ENCODE results near the gene TTLL4. TPM values are rescaled to one million over a fixed set of nuclear protein-coding genes. Genes with fewer than 3 reads are reported as not detected.

The TTLL4 gene
- total and polyA plus RNA-seq, 2 experiments from 2014 or later = 53.5 to 77.8 TPM

DNA sequence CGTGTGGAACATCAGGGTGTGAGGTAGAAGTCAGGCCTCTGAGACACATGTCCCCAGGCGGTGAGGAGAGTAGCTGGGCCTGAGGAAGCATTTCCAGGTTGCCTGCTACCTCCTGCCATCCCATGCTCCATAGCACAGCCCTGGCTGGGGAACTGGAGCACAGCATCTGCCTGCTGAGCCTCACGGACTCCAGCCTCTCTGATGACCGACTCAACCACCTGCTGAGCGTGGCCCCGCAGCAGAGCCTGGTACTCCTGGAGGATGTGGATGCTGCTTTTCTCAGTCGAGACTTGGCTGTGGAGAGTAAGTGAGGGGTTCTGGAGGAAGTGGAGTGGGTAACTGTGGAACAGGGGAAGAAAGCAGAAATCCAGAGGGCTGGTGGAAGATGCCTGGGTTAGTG is 48.3 kb upstream of the TTLL4 start:
- Mint-ChIP-seq H3K4me3 (no peak overlapping the region), H3K9me3 (no peaks in the 10 kb centered on the region), H3K36me3 (ENCODE audit: low read depth) (peaks cover 63% of the 10 kb centered on the region), H3K27ac (no peak overlapping the region), H3K4me1 (peaks cover 8% of the 10 kb centered on the region), H3K27me3 (ENCODE audit: insufficient read depth, low read depth, poor library complexity) (peaks cover 2% of the 10 kb centered on the region)
- Histone ChIP-seq H3K4me3 (no peak overlapping the region), H3F3A (replicated peaks; ENCODE audit: low read depth) (0 out of 2 replicates have a peak, but pooled peaks cover 8% of the 10 kb centered on the region), H3K9me2 (ENCODE audit: insufficient read depth) (no peaks in the 10 kb centered on the region), H3K36me3 (ENCODE audit: insufficient read depth) (peaks cover 24% of the 10 kb centered on the region), H3K27me3 (ENCODE audit: insufficient read depth) (no peaks in the 10 kb centered on the region), H3K4me1 (ENCODE audit: insufficient read depth) (peaks cover 5% of the 10 kb centered on the region), H2AFZ (no peak overlapping the region), H3K4me2 (no peak overlapping the region), H4K20me1 (replicated peaks; ENCODE audit: insufficient read depth) (peaks cover 16% of the 10 kb centered on the region), H3K79me2 (replicated peaks; ENCODE audit: insufficient read depth) (peaks cover 11% of the 10 kb centered on the region), H3K27ac (ENCODE audit: low read depth) (no peak overlapping the region)
- no peak for ATAC-seq
- TF ChIP-seq, protein P1, sequence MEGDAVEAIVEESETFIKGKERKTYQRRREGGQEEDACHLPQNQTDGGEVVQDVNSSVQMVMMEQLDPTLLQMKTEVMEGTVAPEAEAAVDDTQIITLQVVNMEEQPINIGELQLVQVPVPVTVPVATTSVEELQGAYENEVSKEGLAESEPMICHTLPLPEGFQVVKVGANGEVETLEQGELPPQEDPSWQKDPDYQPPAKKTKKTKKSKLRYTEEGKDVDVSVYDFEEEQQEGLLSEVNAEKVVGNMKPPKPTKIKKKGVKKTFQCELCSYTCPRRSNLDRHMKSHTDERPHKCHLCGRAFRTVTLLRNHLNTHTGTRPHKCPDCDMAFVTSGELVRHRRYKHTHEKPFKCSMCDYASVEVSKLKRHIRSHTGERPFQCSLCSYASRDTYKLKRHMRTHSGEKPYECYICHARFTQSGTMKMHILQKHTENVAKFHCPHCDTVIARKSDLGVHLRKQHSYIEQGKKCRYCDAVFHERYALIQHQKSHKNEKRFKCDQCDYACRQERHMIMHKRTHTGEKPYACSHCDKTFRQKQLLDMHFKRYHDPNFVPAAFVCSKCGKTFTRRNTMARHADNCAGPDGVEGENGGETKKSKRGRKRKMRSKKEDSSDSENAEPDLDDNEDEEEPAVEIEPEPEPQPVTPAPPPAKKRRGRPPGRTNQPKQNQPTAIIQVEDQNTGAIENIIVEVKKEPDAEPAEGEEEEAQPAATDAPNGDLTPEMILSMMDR (conservative IDR thresholded peaks at IDR 0.05; ENCODE audit: low read depth in 2 of 2) = no peak
- no peak for TF ChIP-seq JUNB (IDR thresholded peaks at IDR 0.05; ENCODE audit: unreplicated experiment)
- TF ChIP-seq STAT1 (IDR thresholded peaks at IDR 0.05; ENCODE audit: unreplicated experiment) = no peak
- TF ChIP-seq EZH2phosphoT487 (IDR thresholded peaks at IDR 0.05; ENCODE audit: unreplicated experiment) = no peak
- no peak for TF ChIP-seq POLR2AphosphoS5 (IDR thresholded peaks at IDR 0.05; ENCODE audit: low read depth)
- no peak for TF ChIP-seq ZNF331 (CRISPR knock-in tag; IDR thresholded peaks at IDR 0.05; ENCODE audit: low read depth)
- TF ChIP-seq, protein P2, sequence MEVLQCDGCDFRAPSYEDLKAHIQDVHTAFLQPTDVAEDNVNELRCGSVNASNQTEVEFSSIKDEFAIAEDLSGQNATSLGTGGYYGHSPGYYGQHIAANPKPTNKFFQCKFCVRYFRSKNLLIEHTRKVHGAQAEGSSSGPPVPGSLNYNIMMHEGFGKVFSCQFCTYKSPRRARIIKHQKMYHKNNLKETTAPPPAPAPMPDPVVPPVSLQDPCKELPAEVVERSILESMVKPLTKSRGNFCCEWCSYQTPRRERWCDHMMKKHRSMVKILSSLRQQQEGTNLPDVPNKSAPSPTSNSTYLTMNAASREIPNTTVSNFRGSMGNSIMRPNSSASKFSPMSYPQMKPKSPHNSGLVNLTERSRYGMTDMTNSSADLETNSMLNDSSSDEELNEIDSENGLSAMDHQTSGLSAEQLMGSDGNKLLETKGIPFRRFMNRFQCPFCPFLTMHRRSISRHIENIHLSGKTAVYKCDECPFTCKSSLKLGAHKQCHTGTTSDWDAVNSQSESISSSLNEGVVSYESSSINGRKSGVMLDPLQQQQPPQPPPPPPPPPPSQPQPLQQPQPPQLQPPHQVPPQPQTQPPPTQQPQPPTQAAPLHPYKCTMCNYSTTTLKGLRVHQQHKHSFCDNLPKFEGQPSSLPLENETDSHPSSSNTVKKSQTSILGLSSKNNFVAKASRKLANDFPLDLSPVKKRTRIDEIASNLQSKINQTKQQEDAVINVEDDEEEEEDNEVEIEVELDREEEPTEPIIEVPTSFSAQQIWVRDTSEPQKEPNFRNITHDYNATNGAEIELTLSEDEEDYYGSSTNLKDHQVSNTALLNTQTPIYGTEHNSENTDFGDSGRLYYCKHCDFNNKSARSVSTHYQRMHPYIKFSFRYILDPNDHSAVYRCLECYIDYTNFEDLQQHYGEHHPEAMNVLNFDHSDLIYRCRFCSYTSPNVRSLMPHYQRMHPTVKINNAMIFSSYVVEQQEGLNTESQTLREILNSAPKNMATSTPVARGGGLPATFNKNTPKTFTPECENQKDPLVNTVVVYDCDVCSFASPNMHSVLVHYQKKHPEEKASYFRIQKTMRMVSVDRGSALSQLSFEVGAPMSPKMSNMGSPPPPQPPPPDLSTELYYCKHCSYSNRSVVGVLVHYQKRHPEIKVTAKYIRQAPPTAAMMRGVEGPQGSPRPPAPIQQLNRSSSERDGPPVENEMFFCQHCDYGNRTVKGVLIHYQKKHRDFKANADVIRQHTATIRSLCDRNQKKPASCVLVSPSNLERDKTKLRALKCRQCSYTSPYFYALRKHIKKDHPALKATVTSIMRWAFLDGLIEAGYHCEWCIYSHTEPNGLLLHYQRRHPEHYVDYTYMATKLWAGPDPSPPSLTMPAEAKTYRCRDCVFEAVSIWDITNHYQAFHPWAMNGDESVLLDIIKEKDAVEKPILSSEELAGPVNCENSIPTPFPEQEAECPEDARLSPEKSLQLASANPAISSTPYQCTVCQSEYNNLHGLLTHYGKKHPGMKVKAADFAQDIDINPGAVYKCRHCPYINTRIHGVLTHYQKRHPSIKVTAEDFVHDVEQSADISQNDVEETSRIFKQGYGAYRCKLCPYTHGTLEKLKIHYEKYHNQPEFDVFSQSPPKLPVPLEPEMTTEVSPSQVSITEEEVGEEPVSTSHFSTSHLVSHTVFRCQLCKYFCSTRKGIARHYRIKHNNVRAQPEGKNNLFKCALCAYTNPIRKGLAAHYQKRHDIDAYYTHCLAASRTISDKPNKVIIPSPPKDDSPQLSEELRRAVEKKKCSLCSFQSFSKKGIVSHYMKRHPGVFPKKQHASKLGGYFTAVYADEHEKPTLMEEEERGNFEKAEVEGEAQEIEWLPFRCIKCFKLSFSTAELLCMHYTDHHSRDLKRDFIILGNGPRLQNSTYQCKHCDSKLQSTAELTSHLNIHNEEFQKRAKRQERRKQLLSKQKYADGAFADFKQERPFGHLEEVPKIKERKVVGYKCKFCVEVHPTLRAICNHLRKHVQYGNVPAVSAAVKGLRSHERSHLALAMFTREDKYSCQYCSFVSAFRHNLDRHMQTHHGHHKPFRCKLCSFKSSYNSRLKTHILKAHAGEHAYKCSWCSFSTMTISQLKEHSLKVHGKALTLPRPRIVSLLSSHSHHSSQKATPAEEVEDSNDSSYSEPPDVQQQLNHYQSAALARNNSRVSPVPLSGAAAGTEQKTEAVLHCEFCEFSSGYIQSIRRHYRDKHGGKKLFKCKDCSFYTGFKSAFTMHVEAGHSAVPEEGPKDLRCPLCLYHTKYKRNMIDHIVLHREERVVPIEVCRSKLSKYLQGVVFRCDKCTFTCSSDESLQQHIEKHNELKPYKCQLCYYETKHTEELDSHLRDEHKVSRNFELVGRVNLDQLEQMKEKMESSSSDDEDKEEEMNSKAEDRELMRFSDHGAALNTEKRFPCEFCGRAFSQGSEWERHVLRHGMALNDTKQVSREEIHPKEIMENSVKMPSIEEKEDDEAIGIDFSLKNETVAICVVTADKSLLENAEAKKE (CRISPR knock-in tag; IDR thresholded peaks at IDR 0.05) = no peak
- no peak for TF ChIP-seq ZNF114 (CRISPR knock-in tag; IDR thresholded peaks at IDR 0.05)
- no peak for TF ChIP-seq EZH2 (IDR thresholded peaks at IDR 0.05; ENCODE audit: low read depth, unreplicated experiment)
- TF ChIP-seq CREB1 (CRISPR knock-in tag; IDR thresholded peaks at IDR 0.05; ENCODE audit: low read depth) = no peak
- TF ChIP-seq, protein P3, sequence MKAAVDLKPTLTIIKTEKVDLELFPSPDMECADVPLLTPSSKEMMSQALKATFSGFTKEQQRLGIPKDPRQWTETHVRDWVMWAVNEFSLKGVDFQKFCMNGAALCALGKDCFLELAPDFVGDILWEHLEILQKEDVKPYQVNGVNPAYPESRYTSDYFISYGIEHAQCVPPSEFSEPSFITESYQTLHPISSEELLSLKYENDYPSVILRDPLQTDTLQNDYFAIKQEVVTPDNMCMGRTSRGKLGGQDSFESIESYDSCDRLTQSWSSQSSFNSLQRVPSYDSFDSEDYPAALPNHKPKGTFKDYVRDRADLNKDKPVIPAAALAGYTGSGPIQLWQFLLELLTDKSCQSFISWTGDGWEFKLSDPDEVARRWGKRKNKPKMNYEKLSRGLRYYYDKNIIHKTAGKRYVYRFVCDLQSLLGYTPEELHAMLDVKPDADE (IDR thresholded peaks at IDR 0.05) = no peak
- TF ChIP-seq, protein P4, sequence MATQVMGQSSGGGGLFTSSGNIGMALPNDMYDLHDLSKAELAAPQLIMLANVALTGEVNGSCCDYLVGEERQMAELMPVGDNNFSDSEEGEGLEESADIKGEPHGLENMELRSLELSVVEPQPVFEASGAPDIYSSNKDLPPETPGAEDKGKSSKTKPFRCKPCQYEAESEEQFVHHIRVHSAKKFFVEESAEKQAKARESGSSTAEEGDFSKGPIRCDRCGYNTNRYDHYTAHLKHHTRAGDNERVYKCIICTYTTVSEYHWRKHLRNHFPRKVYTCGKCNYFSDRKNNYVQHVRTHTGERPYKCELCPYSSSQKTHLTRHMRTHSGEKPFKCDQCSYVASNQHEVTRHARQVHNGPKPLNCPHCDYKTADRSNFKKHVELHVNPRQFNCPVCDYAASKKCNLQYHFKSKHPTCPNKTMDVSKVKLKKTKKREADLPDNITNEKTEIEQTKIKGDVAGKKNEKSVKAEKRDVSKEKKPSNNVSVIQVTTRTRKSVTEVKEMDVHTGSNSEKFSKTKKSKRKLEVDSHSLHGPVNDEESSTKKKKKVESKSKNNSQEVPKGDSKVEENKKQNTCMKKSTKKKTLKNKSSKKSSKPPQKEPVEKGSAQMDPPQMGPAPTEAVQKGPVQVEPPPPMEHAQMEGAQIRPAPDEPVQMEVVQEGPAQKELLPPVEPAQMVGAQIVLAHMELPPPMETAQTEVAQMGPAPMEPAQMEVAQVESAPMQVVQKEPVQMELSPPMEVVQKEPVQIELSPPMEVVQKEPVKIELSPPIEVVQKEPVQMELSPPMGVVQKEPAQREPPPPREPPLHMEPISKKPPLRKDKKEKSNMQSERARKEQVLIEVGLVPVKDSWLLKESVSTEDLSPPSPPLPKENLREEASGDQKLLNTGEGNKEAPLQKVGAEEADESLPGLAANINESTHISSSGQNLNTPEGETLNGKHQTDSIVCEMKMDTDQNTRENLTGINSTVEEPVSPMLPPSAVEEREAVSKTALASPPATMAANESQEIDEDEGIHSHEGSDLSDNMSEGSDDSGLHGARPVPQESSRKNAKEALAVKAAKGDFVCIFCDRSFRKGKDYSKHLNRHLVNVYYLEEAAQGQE (IDR thresholded peaks at IDR 0.05; ENCODE audit: unreplicated experiment) = no peak
- no peak for DNase-seq (ENCODE audit: low spot score)

All from GM23338 (cell line).